ENCODE results near the gene TTC22. TPM values are rescaled to one million over a fixed set of nuclear protein-coding genes. Genes with fewer than 3 reads are reported as not detected.

TTC22 gene
- total RNA-seq, 1 experiment from 2014 or later = 17.2 TPM

DNA sequence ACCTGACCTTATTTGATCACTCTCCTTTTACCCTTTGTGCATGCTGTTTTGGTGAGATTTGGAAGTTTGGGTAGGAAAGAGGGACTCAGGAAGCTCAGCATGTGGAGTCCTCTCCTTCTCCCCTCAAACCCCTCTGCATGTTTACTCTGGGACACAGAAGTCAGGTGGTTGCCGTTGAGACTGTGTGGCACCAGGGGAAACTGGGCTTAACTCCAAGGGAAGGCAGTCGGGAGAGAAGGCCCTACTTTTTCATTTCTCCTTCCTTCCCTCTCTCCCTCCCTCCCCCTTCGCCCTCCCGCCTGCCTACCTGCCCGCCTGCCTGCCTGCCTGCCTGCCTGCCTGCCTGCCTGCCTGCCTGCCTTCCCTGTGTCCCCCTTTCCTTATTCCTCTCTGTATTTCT, 34.8 kb upstream of the TTC22 start:
- Mint-ChIP-seq H3K4me1 (ENCODE audit: low read depth, unreplicated experiment) (no peaks in the 10 kb centered on the region), H3K27ac (ENCODE audit: unreplicated experiment) (no peak overlapping the region), H3K4me3 (ENCODE audit: low read depth, unreplicated experiment) (no peak overlapping the region), H3K27me3 (ENCODE audit: unreplicated experiment) (peaks cover 14% of the 10 kb centered on the region), H3K36me3 (ENCODE audit: insufficient read depth, unreplicated experiment) (peaks cover 4% of the 10 kb centered on the region), H3K9me3 (ENCODE audit: low read depth, unreplicated experiment) (no peaks in the 10 kb centered on the region)
- CTCF ChIA-PET = no interaction called here
- BruUV-seq (replicated peaks) = no TSS peak
- intact Hi-C loops (cut with micrococcal nuclease; ENCODE audit: unreplicated experiment) = no loop called here
- no peak for DNase-seq
- TF ChIP-seq, protein P1, sequence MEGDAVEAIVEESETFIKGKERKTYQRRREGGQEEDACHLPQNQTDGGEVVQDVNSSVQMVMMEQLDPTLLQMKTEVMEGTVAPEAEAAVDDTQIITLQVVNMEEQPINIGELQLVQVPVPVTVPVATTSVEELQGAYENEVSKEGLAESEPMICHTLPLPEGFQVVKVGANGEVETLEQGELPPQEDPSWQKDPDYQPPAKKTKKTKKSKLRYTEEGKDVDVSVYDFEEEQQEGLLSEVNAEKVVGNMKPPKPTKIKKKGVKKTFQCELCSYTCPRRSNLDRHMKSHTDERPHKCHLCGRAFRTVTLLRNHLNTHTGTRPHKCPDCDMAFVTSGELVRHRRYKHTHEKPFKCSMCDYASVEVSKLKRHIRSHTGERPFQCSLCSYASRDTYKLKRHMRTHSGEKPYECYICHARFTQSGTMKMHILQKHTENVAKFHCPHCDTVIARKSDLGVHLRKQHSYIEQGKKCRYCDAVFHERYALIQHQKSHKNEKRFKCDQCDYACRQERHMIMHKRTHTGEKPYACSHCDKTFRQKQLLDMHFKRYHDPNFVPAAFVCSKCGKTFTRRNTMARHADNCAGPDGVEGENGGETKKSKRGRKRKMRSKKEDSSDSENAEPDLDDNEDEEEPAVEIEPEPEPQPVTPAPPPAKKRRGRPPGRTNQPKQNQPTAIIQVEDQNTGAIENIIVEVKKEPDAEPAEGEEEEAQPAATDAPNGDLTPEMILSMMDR (IDR thresholded peaks at IDR 0.05; ENCODE audit: unreplicated experiment) = no peak

DNA sequence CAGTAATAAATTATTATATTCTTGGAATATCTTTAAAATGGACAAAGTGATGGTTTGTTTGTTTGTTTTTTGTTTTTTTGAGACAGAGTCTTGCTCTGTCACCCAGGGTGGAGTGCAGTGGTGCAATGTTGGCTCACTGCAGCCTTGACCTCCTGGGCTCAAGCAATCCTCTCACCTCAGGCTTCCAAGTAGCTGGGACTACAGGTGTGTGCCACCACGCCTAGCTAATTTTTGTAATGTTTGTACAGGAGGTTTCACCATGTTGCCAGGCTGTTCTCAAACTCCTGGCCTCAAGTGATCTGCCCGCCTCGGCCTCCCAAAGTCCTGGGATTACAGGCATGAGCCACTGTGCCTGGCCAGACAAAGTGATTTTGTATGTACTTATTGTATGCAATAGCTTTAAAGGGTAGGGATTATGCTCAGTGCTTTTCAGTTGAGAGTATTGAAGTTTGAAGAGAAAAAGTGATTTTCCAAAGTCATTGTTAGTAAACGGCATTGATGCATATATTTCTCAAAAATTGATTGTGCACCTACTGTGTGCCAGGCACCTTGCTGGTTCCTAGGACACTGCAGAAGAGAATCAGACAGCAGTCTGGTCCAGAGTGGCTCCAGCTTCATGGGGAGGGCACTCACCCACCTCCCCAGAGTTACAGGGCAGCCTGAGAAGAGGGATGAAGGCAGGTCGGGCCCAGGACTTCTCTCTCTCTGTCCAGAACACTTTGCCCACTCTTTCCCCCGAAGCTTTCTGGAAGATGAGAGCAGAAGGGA, 34.2 kb upstream of the TTC22 start:
- H3K9me3 Mint-ChIP-seq (ENCODE audit: low read depth, unreplicated experiment) = no peaks in the 10 kb centered on the region

DNA sequence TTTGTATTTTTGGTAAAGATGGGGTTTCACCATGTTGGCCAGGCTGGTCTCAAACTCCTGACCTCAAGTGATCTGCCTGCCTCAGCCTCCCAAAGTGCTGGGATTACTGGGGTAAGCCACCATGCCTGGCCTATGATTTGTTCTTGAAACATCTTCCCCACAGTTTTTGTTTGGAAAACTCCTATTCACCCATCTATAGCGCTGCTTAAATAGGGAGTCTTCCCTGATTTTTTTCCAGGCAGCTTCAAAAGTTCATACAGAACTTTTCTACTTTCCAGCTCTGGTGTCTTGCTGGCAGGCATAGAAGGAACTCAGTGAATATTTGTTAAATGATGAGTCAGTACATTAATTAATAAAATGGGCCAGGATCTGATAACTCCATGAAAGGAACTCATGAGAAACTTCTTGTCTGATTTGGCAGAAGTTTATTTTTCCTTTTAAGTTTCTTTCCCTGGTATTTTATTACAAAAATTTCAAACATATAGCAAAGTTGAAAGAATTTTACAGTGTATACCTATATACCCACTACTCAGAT, 33.0 kb upstream of the TTC22 start:
- peaks cover 14% of the 10 kb centered on the region for H3K27me3 Mint-ChIP-seq (ENCODE audit: unreplicated experiment)
- no peaks in the 10 kb centered on the region for H3K4me1 Mint-ChIP-seq (ENCODE audit: low read depth, unreplicated experiment)
- no TSS peak for BruUV-seq (replicated peaks)
- no peaks in the 10 kb centered on the region for H3K9me3 Mint-ChIP-seq (ENCODE audit: low read depth, unreplicated experiment)
- intact Hi-C loops (cut with micrococcal nuclease; ENCODE audit: unreplicated experiment) = no loop called here
- TF ChIP-seq, protein P1 (IDR thresholded peaks at IDR 0.05; ENCODE audit: unreplicated experiment) = no peak
- DNase-seq = no peak
- H3K4me3 Mint-ChIP-seq (ENCODE audit: low read depth, unreplicated experiment) = no peak overlapping the region
- no peak overlapping the region for H3K27ac Mint-ChIP-seq (ENCODE audit: unreplicated experiment)
- CTCF ChIA-PET = no interaction called here
- H3K36me3 Mint-ChIP-seq (ENCODE audit: insufficient read depth, unreplicated experiment) = no peaks in the 10 kb centered on the region

More for the DNA sequence above, 34.2 kb upstream of the TTC22 start:
- intact Hi-C loops (cut with micrococcal nuclease; ENCODE audit: unreplicated experiment) = no loop called here
- TF ChIP-seq, protein P1 (IDR thresholded peaks at IDR 0.05; ENCODE audit: unreplicated experiment) = no peak
- Mint-ChIP-seq H3K27me3 (ENCODE audit: unreplicated experiment) (peaks cover 14% of the 10 kb centered on the region), H3K36me3 (ENCODE audit: insufficient read depth, unreplicated experiment) (no peaks in the 10 kb centered on the region), H3K27ac (ENCODE audit: unreplicated experiment) (no peak overlapping the region), H3K4me3 (ENCODE audit: low read depth, unreplicated experiment) (no peak overlapping the region), H3K4me1 (ENCODE audit: low read depth, unreplicated experiment) (no peaks in the 10 kb centered on the region)
- no peak for DNase-seq
- CTCF ChIA-PET = no interaction called here
- BruUV-seq (replicated peaks) = no TSS peak

DNA sequence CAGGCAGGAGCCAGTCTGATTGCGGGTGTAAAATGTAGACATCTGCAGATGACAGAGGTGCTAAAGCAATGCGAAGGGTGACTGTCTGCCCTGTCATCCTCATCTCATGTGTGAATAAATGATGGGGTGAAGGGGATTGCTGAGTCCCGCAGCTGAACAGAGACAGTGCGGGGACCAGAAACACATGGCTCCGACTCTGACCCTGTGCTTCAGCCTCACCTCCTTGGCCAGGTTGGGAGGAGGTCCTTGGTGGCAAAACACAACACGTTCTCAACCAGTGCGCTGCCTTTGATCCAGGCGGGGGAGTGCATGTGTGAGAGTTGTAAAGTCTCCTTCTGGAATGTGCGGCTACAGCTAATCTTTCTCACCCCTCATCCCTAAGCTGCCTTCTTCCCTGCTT, 32.0 kb upstream of the TTC22 start:
- TF ChIP-seq, protein P1 (IDR thresholded peaks at IDR 0.05; ENCODE audit: unreplicated experiment) = no peak
- H3K4me1 Mint-ChIP-seq (ENCODE audit: low read depth, unreplicated experiment) = no peaks in the 10 kb centered on the region
- no peak overlapping the region for H3K4me3 Mint-ChIP-seq (ENCODE audit: low read depth, unreplicated experiment)
- no peaks in the 10 kb centered on the region for H3K36me3 Mint-ChIP-seq (ENCODE audit: insufficient read depth, unreplicated experiment)
- intact Hi-C loops (cut with micrococcal nuclease; ENCODE audit: unreplicated experiment) = no loop called here
- H3K27me3 Mint-ChIP-seq (ENCODE audit: unreplicated experiment) = peaks cover 14% of the 10 kb centered on the region
- CTCF ChIA-PET = no interaction called here
- no TSS peak for BruUV-seq (replicated peaks)
- DNase-seq = no peak
- H3K27ac Mint-ChIP-seq (ENCODE audit: unreplicated experiment) = no peak overlapping the region
- no peaks in the 10 kb centered on the region for H3K9me3 Mint-ChIP-seq (ENCODE audit: low read depth, unreplicated experiment)

Measured in Calu3 (cell line).